HG03432 (cell line): ENCODE measurements around the gene RELB.
"Not testable (repeated sequence)": the region's sequence is repeated elsewhere in the genome, so short reads cannot be mapped to it uniquely, and the experiment has no call there.

Experiments
- ATAC-seq: cut with Tn5 transposase; IDR thresholded peaks from one replicate; pipeline ENCODE4 v1.9.1; 2021; ENCODE audit warnings: mild to moderate bottlenecking, moderate library complexity; ENCODE audit not compliant: unreplicated experiment

The RELB gene, protein sequence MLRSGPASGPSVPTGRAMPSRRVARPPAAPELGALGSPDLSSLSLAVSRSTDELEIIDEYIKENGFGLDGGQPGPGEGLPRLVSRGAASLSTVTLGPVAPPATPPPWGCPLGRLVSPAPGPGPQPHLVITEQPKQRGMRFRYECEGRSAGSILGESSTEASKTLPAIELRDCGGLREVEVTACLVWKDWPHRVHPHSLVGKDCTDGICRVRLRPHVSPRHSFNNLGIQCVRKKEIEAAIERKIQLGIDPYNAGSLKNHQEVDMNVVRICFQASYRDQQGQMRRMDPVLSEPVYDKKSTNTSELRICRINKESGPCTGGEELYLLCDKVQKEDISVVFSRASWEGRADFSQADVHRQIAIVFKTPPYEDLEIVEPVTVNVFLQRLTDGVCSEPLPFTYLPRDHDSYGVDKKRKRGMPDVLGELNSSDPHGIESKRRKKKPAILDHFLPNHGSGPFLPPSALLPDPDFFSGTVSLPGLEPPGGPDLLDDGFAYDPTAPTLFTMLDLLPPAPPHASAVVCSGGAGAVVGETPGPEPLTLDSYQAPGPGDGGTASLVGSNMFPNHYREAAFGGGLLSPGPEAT

DNA sequence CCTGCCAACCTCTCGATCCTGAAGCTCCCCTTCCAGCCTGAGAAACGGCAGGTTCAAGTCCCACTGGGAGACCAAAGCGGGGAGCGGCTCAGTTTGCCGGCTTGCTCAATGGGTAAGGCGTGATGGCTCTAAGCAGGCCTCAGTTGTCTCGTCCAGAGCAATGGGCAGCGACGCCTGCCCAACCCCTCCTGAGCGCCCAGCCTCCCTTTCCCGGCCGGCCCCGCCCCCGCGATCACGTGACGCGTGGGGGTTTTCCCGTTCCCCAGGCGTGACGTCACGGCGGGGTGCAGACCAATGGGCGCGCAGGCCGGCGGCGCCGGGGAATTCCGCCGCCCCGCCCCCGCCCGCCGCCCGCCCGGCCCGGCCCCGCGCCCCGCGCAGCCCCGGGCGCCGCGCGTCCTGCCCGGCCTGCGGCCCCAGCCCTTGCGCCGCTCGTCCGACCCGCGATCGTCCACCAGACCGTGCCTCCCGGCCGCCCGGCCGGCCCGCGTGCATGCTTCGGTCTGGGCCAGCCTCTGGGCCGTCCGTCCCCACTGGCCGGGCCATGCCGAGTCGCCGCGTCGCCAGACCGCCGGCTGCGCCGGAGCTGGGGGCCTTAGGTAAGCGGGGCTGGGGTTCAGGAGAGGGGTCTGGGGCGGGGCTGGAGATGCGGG is at the start of gene RELB:
RELB (plus strand) TSS at position 378 of the 653 bp plus-strand sequence; CDS start at position 494, 116 bp downstream.
- ATAC-seq = peak; percentile 63

DNA sequence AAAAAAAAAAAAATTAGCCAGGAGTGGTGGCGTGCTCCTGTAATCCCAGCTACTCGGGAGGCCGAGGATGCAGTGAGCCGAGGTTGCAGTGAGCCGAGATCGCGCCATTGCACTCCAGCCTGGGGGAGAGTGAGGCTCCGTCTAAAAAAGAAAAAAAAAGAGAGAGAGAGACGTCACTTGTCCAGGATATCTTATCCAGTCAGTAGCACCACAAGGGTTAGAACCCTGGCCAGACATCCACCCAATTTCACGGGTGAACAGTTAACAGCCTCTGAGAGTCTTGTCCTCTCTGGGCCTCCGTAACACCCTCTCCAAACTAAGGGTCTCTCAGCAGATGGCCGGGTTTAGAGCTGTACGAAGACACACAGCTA is 47.0 kb upstream of the RELB start:
- ATAC-seq = no peak

DNA sequence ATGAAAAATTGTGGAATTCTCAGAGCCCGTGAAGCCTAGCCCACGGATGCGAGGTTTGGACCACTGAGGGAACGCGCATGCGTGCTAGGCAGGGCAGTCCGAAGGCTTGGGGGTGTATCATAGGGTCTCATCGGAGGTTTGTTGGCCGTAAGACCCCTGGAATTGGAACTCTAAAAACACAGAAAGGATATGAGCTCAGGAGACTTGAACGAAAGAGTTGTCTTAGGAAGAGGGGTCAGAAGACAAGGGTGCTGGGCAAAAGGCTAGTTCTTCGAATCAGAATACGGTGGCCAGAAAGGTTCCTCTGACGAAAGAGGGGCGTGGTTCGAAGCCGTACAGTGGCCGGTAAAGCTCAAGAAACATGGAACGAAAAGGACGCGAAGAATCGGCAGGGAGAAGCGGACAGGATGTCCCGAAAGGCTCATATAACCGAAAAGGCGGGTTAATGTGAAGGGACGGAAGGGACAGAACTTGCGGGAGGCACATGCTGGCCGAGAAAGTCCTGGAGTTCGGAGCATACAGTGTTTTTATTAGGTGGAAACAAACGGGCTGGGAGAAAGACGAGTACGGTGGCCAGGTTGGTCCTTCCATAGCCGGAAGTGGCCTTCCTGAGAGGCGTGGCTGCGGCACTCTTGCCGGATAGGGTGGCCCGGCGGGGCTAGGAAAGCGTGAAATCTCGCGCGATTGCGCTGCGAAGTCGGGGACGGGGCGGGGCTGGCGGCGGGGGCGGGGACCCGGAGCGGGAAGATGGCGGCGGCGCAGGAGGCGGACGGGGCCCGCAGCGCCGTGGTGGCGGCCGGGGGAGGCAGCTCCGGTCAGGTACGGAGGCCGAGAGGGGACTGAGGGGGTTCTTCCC is 46.4 kb upstream of the RELB start, which contains the start of gene CLPTM1:
CLPTM1 (plus strand) TSS at position 732 of the 856 bp plus-strand sequence; CDS start at position 748, 16 bp downstream.
- ATAC-seq = peak; percentile 76

DNA sequence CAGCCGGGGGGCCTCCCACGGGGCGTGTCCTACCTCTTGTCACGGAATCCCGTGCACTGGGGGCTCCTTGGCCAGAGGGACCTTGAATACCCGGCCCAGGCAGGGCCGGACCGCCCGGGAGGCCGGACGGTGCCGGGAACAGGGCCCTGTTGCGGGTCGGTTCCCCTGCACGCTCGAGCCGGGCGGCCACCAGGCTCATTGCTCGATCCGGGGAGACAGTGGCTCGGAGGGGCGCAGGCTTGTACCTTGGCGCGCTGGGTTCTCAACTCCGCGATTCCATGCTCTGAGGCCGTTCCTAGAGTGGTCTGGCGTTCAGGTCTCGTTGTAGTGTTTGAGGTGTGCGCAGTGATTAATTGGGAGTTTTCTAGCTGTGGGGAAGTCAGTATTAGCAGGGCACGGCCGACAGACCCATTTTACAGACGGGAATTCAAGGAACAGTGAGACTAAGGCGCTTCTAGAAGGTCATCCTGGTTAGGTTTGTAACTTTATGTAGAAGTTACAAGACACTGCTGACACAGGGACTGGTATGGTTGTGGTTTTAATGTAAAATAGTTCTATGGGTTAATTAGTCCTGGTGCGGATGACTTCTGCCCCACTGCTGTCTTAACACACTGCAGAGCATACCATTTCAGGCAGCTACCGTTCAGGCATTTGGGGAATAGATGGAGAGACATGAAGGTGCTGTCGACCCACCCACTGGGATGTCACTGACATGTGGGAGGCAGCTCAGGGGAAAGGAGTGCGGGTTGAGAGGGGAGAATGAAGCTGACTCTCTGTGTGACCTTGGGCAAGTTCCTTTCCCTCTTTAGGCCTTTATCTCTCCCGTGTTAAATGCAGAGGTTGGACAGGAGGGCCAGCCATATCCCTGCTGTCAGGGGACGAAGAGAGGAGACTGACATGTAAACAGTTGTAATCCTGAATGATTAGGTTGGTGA is 45.5 kb upstream of the RELB start:
- no peak for ATAC-seq

DNA sequence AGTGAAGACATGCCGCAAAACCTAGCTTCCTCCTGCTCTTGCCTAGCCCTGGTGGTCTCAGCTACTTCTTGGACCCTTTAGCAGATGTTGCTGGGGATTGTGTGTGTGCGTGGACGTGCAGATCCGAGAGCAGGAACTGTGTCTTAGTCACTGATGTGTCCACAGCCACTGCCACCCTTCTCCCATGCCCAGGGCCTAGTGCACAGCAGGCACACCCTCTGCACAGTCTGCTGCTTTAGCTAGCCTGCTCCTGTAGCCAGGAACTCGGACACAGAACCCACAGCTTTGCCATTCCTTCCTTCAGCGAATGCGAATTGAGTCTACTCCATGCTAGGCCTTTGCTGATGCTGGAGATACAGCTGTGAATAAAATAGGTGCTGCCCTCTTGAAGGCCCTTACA is 43.7 kb upstream of the RELB start:
- ATAC-seq = no peak

DNA sequence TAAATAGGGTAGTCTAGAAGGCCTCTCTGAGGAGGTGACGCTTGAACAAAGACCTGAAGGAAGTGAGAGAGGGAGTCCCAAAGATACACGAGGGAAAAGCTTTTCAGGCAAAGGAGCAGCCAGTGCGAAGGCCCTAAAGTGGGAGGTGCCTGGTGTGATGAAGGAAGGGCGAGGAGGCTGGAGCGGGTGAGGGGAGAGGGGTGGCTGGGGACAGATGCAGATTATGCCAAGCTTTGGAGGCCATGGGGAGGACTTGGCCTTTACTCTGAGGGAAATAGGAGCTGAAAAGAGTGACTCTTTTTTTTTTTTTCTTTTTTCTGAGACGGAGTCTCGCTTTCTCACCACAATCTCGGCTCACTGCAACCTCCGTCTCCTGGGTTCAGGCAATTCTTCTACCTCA is 43.2 kb upstream of the RELB start:
- no peak for ATAC-seq

DNA sequence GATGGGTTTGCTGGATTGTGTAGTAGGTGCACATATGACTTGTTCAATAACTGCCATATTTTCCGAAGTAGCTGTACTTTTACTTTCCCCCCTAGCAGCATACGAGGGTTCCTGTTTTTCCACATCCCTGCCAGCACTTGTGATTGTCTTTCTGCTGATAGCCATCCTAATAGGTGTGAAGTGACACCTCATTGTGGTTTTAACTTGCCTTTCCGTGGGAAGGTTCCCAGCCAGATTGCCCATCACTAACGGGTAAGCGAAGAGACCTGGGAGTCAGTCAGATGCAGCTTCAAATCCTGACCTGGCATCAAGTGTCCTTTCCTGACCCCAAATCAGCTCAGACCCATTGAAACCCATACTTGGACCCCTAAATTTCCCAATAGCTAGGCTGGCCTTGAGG is 41.6 kb upstream of the RELB start:
- ATAC-seq = no peak

DNA sequence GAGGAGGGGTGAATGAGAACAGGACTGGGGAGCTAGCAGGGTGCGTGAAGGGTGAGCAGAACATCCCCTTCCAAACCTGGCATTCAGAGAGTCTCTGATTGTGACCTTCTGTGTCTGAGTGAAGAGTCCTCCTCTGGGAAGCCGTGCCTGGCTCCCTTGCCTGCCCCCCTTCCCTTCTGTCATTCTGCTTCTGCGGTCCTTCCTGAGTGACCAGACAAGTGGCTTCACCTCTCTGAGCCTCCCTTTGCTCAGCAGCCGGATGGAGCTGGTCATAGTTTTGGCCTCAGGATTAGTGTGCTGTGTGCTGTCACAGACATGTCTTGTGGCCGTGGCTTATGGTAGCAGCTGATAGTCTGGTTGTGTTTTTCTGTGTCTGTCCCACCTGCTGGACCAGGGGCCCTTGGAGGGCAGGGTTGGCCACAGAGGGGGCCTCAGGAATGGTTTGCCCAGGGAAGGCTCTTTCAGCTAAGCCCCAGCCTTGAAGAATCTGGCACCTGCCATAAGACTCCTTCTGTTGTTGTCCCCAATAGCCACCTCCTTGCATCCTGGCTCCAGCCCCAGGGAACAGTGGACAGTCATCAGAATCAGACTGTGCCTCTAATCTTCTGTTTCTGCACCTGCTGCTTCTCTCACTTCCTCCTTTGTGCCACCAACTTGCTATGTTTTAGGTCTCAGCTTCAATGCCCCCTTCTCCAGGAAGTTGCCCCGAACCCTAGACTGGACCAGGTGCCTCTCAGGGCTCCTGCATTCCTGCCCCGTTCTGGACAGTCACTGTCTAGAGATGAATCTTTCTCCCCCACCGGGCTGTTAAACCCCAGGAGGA is 40.1 kb upstream of the RELB start:
- ATAC-seq = no peak

DNA sequence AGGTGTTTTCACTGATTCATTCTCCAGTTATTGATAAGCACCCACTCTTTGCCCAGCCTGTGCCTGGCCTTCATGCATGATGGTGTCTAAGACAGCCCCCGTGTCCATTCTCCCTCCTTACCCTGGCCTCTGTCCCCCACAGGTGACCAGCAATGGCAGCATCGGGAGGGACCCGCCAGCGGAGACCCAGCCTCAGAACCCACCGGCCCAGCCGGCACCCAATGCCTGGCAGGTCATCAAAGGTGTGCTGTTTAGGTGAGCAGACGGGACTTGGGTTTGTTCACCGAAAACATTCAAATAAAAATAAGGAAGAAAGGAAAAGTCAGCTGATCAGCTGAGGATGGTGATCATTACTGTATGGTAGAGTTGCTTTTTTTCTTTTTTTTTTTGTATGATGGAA is 39.4 kb upstream of the RELB start:
- ATAC-seq = no peak

DNA sequence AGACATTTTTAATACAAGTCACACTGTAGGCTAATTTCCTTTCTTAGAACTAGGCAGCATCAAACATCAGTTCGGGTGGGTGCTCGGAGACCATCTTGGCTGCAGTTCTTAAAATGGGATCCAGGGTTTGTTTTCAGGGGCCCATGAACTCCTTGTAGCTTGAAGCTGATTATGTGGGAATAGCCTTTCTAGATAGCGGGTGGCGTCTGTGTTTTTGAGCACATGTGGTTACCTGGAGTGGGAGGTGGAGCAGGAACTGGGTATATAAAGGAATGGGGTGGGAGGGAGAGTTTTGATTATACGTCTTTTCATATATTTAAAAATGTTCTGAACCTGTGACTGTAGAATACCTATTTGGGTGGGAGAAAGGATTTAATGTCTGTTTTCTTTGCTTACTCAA is 33.1 kb upstream of the RELB start:
- ATAC-seq = no peak

DNA sequence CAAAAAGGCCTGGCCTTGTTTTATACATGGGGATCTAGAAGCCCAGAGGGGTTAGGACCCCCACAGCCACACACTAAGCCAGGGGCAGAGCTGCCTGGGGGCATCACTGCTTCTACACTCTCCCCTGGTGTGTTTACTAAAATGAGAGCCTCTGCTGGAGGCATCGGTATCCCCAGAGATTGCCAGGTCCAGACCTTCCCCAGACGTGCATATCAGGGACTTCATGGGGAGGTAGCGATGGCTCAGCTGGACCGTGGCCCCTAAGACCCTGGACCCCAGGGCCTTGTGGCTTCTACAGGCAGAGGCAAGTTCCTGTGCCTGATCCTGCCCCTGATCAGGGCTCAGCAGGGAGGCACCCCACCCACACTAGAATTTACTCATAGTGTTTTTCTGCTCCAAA is 32.6 kb upstream of the RELB start:
- no peak for ATAC-seq

DNA sequence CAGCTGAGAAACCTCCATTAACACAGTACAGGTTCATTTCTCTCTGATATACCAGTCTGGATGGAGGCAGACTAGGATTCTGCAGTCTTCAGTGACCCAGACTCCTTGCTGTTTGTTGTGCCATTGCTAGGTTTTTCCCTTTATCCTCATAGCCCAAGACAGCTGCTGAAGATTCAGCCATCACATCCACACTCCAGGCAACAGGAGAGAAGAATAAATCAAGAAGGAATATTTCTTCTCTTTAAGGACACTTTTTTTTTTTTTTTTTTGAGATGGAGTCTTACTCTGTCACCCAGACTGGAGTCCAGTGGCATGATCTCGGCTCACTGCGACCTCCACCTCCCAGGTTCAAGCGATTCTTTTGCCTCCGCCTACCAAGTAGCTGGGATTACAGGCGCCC is 31.8 kb upstream of the RELB start:
- no peak for ATAC-seq

DNA sequence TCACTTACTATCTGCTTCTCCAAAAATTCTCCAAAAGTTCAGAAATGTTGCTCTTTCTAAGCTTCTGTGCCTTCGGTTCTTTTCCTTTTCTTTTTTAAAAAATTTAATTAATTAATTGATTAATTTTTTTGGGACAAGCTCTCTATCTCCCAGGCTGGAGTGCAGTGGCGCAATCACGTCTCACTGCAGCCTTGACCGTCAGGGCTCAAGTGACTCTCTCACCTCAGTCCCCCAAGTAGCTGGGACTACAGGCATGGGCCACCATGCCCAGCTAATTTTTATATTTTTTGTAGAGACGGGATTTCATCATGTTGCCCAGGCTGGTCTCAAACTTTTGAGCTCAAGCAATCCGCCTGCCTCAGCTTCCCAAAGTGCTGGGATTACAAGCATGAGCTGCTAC is 29.8 kb upstream of the RELB start:
- not testable (repeated sequence) for ATAC-seq

DNA sequence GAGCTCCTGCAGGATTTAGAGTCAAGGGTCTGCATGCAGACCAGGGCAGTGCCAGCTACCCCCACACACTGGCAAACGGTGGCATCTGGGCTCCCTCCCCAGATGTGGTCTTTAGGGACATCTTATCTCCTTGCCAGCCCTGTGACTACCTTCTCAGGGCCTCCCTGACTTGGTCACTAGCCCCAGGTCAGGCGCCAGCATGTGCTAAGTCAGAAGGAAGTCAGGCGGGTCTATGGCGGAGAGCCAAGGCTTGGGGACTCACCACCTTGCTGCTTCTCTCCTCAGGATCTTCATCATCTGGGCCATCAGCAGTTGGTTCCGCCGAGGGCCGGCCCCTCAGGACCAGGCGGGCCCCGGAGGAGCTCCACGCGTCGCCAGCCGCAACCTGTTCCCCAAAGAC is 28.5 kb upstream of the RELB start:
- ATAC-seq = no peak

DNA sequence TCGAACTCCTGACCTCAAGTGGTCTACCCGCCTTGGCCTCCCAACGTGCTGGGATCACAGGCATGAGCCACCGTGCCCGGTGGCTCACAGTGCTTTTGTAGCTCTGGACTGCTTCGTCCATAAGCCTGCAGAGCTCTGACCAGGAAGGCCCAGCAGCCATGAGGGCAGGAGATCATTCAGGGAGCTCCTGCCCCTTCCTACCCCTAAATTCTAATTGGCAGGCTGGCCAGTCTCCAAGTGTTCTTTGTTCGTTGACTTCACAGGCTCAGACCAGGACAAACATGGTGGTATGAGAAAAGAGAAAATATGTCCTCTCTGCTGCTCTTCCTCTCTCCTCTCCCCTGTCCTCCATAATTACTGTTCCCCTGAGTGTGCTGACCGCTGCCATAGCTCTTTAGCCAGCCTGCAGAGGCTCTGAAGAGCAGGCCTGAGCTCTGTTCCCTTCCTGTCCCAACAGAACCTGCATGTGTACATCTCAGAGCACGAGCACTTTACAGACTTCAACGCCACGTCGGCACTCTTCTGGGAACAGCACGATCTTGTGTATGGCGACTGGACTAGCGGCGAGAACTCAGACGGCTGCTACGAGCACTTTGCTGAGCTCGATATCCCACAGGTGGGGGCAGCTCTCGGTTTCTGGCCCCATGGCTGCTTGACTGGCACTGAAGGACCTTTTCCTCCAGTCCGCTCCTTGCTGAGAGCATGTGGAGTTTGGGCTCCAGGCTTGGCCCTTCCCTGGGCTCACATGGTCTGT is 27.1 kb upstream of the RELB start:
- ATAC-seq = no peak

DNA sequence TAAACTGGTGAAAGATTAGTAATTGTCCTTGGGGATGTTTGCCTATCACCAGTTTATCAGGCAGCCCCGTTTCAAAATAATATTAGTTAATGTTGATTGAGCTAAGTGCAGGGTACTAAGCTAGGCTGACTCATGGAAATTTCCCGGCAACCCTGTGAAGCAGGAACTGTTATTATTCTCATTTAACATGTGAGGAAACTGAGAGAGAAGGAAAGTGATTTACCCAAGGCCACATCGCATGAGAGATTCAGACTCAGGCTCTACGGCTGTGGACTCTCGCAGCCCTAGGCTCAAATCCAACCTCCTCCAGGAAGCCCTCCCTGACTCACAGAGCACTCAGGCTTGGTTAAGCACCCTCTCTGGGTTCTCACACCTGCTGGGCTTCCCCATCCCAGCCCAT is 26.4 kb upstream of the RELB start:
- no peak for ATAC-seq

DNA sequence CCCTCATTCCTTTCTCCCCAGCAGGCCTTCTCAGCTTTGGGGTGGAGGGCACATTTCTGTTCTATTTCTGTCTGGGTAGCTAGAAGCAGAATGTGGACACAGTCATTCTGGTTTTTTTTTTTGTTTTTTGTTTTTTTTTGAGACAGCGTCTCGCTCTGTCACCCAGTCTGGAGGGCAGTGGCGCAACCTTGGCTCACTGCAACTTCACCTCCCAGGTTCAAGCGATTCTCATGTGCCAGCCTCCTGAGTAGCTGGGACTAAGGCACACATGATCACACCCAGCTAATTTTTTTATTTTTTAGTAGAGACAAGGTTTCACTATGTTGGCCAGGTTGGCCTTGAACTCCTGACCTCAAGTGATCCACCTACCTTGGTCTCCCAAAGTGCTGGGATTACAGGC is 25.8 kb upstream of the RELB start:
- ATAC-seq = no peak

DNA sequence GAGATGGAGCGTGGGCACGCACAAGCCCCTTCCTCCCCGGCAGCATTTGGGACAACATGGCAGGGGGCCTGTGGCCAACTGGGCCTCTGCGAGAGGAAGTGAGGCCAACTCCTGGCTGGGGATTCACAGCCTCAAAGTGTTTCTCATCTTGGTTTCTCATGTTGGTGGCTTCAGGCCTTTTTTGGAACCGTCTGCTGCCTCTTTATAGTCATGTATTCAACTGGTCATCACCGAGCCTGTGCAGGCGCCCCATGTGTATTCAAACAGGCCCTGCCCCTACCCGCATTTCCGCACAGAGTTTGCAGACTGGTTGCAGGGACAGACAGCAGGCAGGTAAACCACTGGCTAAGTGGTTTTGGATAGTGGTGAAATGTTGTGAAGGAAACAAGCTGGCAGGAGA is 17.3 kb upstream of the RELB start:
- no peak for ATAC-seq

DNA sequence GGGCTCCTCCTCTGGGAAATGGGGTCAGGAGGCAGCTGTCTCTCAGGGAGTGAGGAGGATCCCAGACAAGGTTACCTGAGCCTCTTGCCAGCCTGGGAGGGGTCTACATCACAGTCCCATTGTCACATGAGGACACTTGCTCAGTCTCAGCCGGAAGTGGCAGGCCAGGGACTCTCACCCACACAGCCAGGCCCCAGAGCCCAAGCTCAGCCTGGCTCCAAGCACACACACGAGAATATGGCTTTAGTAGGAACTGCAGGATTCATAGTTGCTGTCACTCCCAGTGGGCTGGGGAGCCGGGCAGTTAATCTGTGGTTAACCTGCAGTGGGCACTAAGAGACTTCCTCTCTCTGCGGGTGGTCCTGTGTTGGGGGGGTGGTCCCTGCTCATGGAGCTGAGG is 15.8 kb upstream of the RELB start:
- ATAC-seq = no peak
